AG09309 (cell line): ENCODE data around the gene CLSTN1.

Experiments
- DNase-seq: peaks from one replicate; pipeline ENCODE4 v3.0.0-alpha.2; 2010; ENCODE audit warnings: low read depth
- H3K4me3 ChIP-seq: 2 replicates; pipeline ENCODE4 v1.5.1; 2011; ENCODE audit warnings: mild to moderate bottlenecking, low read depth, low read length, moderate library complexity; ENCODE audit not compliant: control insufficient read depth
- CTCF ChIP-seq: IDR thresholded peaks from 2 replicates; pipeline ENCODE4 v1.5.1; 2011; ENCODE audit warnings: mild to moderate bottlenecking, low read depth, low read length, inconsistent platforms; ENCODE audit not compliant: insufficient read depth, control insufficient read depth; ENCODE audit errors: missing control alignments

The CLSTN1 gene

GRCh38 chr1:9737057-9737456 lies 86.7 kb downstream of the CLSTN1 start:
- no peak overlapping the region for H3K4me3 ChIP-seq
- DNase-seq: no peak
- no peak for TF ChIP-seq CTCF

- DNase-seq: no peak
- TF ChIP-seq CTCF: no peak
Measured at GRCh38 chr1:9736241-9736640, 87.5 kb downstream of the CLSTN1 start.

GRCh38 chr1:9735800-9736199 lies 88.0 kb downstream of the CLSTN1 start:
- DNase-seq: no peak
- no peak for TF ChIP-seq CTCF
- no peak overlapping the region for H3K4me3 ChIP-seq

More at GRCh38 chr1:9736241-9736640, 87.5 kb downstream of the CLSTN1 start:
- H3K4me3 ChIP-seq: no peak overlapping the region

DNA sequence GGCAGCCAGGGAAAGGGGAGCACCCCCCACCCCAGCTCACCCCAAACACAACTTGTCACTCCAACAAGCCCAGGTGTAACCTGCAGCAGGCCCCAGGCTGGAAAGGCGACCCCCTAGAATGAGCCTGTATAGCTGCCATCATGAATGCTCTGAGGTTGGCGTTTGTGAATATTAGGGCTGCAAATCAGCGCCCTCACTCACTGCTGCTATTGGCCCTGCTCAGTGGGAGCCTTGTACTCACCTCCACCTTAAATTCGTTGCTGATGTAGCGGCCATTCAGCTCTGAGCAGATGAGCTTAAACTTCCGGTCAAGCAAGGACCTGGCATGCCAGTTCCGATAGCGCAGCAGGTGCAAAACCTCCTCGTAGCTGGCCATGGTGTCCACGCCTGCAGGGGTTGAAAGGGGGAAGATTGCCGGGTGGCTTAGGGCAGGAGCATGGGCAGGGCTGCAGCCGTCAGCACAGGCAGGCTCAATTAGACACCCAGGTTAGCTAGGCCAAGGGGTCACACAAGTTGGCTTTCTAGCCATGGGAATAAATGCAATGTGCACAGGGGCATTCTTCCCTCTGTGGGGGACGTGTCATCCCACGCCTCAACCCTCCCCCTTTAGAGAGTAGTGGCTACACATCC lies 90.5 kb downstream of the CLSTN1 start:
- no peak for TF ChIP-seq CTCF
- no peak for DNase-seq
- no peak overlapping the region for H3K4me3 ChIP-seq

- H3K4me3 ChIP-seq: no peak overlapping the region
- no peak for TF ChIP-seq CTCF
- DNase-seq: no peak
Measured at GRCh38 chr1:9732123-9732971, 91.4 kb downstream of the CLSTN1 start.

GRCh38 chr1:9731561-9731960 lies 92.2 kb downstream of the CLSTN1 start:
- H3K4me3 ChIP-seq: no peak overlapping the region
- DNase-seq: no peak
- TF ChIP-seq CTCF: no peak
